Brain microvascular endothelial cell (primary cell): ENCODE data around the gene EIF3D.

Experiments used
- DNase-seq: peaks from one replicate; pipeline ENCODE4 v3.0.0-alpha.2; 2020
- H3K27ac ChIP-seq: fragments of 250-450 bp; sonication (Bioruptor Pico); 2 replicates; pipeline ENCODE4 v1.5.1; 2020; ENCODE audit warnings: mild to moderate bottlenecking, moderate library complexity
- H3K27me3 ChIP-seq: fragments of 250-450 bp; sonication (Bioruptor Pico); replicated peaks from 2 replicates; pipeline ENCODE4 v1.5.1; 2020; ENCODE audit warnings: mild to moderate bottlenecking
- H3K36me3 ChIP-seq: fragments of 250-450 bp; sonication (Bioruptor Pico); replicated peaks from 2 replicates; pipeline ENCODE4 v1.5.1; 2020; ENCODE audit warnings: mild to moderate bottlenecking
- H3K4me3 ChIP-seq: 2 replicates; pipeline ENCODE4 v1.5.1; 2011; ENCODE audit warnings: low read depth, mild to moderate bottlenecking, control low read depth, low read length, moderate library complexity
- in situ Hi-C: cut with HindIII; loops from 2 replicates; pipeline ENCODE4 v1.10.0; 2017; ENCODE audit warnings: low sequenced_read_pairs, low pct_ligation_motif_present
- TF ChIP-seq, protein P1 (sequence below): IDR thresholded peaks from 2 replicates; pipeline ENCODE4 v1.5.1; 2011; ENCODE audit warnings: low read depth, mild to moderate bottlenecking, moderate library complexity, low read length, control low read depth, inconsistent platforms; ENCODE audit errors: missing control alignments

Gene EIF3D

GRCh38 chr22:36571991-36572390 is 43.0 kb upstream of the EIF3D start:
- Histone ChIP-seq H3K4me3 (no peak overlapping the region), H3K36me3 (no peaks in the 10 kb centered on the region), H3K27me3 (no peaks in the 10 kb centered on the region), H3K27ac (no peak overlapping the region)
- in situ Hi-C loops, result no loop called here
- TF ChIP-seq, protein P1, sequence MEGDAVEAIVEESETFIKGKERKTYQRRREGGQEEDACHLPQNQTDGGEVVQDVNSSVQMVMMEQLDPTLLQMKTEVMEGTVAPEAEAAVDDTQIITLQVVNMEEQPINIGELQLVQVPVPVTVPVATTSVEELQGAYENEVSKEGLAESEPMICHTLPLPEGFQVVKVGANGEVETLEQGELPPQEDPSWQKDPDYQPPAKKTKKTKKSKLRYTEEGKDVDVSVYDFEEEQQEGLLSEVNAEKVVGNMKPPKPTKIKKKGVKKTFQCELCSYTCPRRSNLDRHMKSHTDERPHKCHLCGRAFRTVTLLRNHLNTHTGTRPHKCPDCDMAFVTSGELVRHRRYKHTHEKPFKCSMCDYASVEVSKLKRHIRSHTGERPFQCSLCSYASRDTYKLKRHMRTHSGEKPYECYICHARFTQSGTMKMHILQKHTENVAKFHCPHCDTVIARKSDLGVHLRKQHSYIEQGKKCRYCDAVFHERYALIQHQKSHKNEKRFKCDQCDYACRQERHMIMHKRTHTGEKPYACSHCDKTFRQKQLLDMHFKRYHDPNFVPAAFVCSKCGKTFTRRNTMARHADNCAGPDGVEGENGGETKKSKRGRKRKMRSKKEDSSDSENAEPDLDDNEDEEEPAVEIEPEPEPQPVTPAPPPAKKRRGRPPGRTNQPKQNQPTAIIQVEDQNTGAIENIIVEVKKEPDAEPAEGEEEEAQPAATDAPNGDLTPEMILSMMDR, result no peak
- DNase-seq, result no peak

- Histone ChIP-seq H3K27ac (no peak overlapping the region), H3K27me3 (no peaks in the 10 kb centered on the region), H3K36me3 (no peaks in the 10 kb centered on the region), H3K4me3 (no peak overlapping the region)
- in situ Hi-C loops, result no loop called here
- TF ChIP-seq, protein P1, result peak; percentile 76
- DNase-seq, result peak; percentile 44
Observed at GRCh38 chr22:36569999-36570398, 41.0 kb upstream of the EIF3D start.

DNA sequence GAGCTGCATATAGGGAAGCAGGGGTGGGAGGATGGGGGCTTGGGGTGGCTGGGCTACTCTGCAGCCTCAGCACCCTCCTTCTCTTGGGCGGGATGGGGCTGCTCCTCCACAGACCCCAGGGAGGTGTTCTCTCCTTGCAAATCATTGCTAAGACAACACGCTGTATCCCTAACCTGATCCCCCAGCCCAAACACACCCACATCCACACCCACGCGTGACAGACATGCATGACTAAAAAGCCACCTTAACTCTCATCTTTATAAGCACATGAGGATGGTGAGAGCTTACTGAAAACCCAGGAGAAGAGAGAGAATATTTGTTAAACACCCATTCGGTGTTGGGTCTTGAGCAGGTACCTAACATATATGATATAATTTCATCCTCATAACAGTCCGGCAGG is 39.9 kb upstream of the EIF3D start:
- in situ Hi-C loops, result no loop called here
- H3K4me3 ChIP-seq, result no peak overlapping the region
- TF ChIP-seq, protein P1, result no peak

DNA sequence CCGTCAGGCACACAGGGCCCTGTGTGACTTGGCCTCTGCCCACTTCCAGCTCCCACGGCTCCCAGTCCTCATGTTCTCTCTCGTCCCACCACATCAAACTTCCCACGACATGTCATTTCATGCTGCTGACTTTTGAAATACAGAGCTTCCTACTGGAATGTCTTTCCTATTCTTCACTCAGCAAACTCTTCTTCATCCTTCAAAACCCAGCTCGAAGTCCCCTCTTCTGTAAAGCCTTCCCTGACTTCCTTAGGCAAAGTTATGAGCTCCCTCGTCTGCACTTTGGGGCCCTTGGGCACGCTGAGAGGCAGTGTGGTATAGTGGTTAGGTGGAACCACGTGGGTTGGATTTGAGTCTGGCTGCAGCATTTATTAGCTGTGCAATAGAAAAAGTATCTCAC is 37.8 kb upstream of the EIF3D start:
- H3K36me3 ChIP-seq, result no peaks in the 10 kb centered on the region
- no peak for DNase-seq
- H3K4me3 ChIP-seq, result no peak overlapping the region
- no peak overlapping the region for H3K27ac ChIP-seq
- no peaks in the 10 kb centered on the region for H3K27me3 ChIP-seq
- in situ Hi-C loops, result no loop called here
- TF ChIP-seq, protein P1, result no peak

More for the DNA sequence above, 39.9 kb upstream of the EIF3D start:
- H3K27me3 ChIP-seq, result no peaks in the 10 kb centered on the region
- no peaks in the 10 kb centered on the region for H3K36me3 ChIP-seq
- no peak overlapping the region for H3K27ac ChIP-seq
- DNase-seq, result no peak

DNA sequence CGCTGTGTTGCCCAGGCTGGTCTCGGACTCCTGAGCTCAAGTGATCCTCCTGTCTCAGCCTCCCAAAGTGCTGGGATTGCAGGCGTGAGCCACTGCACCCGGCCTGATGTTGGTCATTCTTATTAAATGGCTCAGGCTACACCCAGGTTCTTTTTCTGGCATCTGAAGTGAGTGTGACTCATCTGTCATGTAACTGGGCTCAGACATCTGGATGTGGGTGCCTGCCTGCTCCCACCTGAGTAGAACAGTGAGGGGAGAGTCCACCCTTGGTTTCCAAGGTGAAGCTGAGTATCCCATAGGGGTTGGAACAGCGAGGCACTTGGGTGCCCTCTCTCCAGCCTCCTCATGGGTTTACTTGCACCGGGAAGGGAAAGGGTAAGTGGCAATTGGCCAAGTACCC is 36.7 kb upstream of the EIF3D start:
- no peak overlapping the region for H3K4me3 ChIP-seq
- no peaks in the 10 kb centered on the region for H3K27me3 ChIP-seq
- in situ Hi-C loops, result no loop called here
- H3K36me3 ChIP-seq, result no peaks in the 10 kb centered on the region
- TF ChIP-seq, protein P1, result no peak
- no peak for DNase-seq
- no peak overlapping the region for H3K27ac ChIP-seq

DNA sequence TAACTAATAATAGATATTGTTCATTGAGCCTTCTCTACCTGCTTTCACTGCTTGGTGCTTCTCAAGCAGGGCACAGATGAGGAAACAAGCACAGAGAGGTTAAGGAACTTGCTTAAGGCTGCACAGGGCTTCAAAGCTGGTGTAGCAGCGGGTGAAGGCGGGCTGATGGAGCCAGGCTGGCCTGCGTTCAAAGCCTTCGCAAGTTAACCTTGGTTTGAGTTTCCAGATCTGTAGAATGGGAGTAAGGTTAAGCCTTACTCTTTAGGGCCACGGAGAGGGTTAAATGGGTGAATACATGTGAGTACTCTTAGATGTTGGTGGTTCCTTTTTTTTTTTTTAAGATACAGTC is 36.2 kb upstream of the EIF3D start:
- TF ChIP-seq, protein P1, result no peak
- H3K27me3 ChIP-seq, result no peaks in the 10 kb centered on the region
- H3K27ac ChIP-seq, result no peak overlapping the region
- H3K36me3 ChIP-seq, result no peaks in the 10 kb centered on the region
- no peak overlapping the region for H3K4me3 ChIP-seq
- DNase-seq, result no peak
- in situ Hi-C loops, result no loop called here
